ENCODE measurements around the gene SPATA7.

GRCh38 chr14:88386256-88386794, 868 bp downstream of the SPATA7 start:
- TF ChIP-seq POLR2A (IDR thresholded peaks at IDR 0.05): no peak
- no peak for TF ChIP-seq POLR2AphosphoS5 (IDR thresholded peaks at IDR 0.05; ENCODE audit: insufficient read depth in 1 of 2, low read depth in 1 of 2)
- TF ChIP-seq, protein P1, sequence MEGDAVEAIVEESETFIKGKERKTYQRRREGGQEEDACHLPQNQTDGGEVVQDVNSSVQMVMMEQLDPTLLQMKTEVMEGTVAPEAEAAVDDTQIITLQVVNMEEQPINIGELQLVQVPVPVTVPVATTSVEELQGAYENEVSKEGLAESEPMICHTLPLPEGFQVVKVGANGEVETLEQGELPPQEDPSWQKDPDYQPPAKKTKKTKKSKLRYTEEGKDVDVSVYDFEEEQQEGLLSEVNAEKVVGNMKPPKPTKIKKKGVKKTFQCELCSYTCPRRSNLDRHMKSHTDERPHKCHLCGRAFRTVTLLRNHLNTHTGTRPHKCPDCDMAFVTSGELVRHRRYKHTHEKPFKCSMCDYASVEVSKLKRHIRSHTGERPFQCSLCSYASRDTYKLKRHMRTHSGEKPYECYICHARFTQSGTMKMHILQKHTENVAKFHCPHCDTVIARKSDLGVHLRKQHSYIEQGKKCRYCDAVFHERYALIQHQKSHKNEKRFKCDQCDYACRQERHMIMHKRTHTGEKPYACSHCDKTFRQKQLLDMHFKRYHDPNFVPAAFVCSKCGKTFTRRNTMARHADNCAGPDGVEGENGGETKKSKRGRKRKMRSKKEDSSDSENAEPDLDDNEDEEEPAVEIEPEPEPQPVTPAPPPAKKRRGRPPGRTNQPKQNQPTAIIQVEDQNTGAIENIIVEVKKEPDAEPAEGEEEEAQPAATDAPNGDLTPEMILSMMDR (IDR thresholded peaks at IDR 0.05): no peak
